Spleen (tissue), 11 donors: ENCODE measurements around the gene CAMK2B. TPM values are rescaled to one million over a fixed set of nuclear protein-coding genes. Genes with fewer than 3 reads are reported as not detected.

Source experiments
- DNase-seq: peaks from one replicate; pipeline ENCODE4 v3.0.0-alpha.2; 2020
- H3K27ac ChIP-seq, 8 donors: fragments of 200-600 bp; sonication (generic) in 7 of 8; 1 replicate in 4 of 8; 2 replicates in 4 of 8; pipeline versions ENCODE4 v1.5.0 to v1.8.0; 2016 to 2021; ENCODE audit warnings: inconsistent platforms in 4 of 8, mild to moderate bottlenecking in 4 of 8, moderate library complexity in 1 of 8
- H3K27me3 ChIP-seq, 7 donors: fragments of 200-600 bp; sonication (generic) in 6 of 7; replicated peaks in 1 of 7; 1 replicate in 4 of 7; 2 replicates in 3 of 7; pipeline versions ENCODE4 v1.5.0 to v1.8.0; 2016 to 2021; ENCODE audit warnings: inconsistent platforms in 3 of 7, mild to moderate bottlenecking in 1 of 7
- H3K36me3 ChIP-seq, 6 donors: fragments of 200-600 bp; sonication (generic) in 5 of 6; 1 replicate in 4 of 6; 2 replicates in 2 of 6; pipeline versions ENCODE4 v1.5.0 to v1.8.0; 2016 to 2021; ENCODE audit warnings: inconsistent platforms in 2 of 6
- H3K4me1 ChIP-seq, 6 donors: fragments of 200-600 bp; sonication (generic) in 5 of 6; 1 replicate in 3 of 6; 2 replicates in 3 of 6; pipeline versions ENCODE4 v1.5.0 to v1.8.0; 2016 to 2021; ENCODE audit warnings: inconsistent platforms in 3 of 6
- H3K4me3 ChIP-seq, 8 donors: fragments of 200-600 bp; sonication (generic) in 7 of 8; 1 replicate in 4 of 8; 2 replicates in 4 of 8; pipeline versions ENCODE4 v1.5.0 to v1.8.0; 2016 to 2021; ENCODE audit warnings: inconsistent platforms in 4 of 8, mild to moderate bottlenecking in 4 of 8, moderate library complexity in 2 of 8
- H3K9me3 ChIP-seq, 8 donors: fragments of 200-600 bp; sonication (generic) in 7 of 8; 1 replicate in 4 of 8; 2 replicates in 4 of 8; pipeline versions ENCODE4 v1.5.0 to v1.8.0; 2016 to 2021; ENCODE audit warnings: inconsistent platforms in 4 of 8
- POLR2A ChIP-seq, 3 donors: fragments of 450-650 bp; IDR thresholded peaks; one replicate each; pipeline ENCODE4 v1.5.1; 2017; ENCODE audit warnings: antibody characterized with exemption in 3 of 3, mild to moderate bottlenecking in 1 of 3
- POLR2AphosphoS5 ChIP-seq, 3 donors: sonication (generic); formaldehyde crosslinking; IDR thresholded peaks; one replicate each; pipeline ENCODE4 v1.5.1; 2017; ENCODE audit warnings: antibody characterized with exemption in 3 of 3
- WGBS, 5 donors: extraction: QIAGEN DNeasy Blood & Tissue Kit in 3 of 5; methylation state at CpG; one replicate each; pipeline versions ENCODE4 v1.1.5 to v1.1.7; 2013 to 2018; 5-methylcytosine and 5-hydroxymethylcytosine counted together
- intact Hi-C: fragments of 100-400 bp; cut with DNase I; formaldehyde crosslinking; loops from one replicate; pipeline ENCODE4 v1.15.0; 2023; ENCODE audit warnings: low total_unique reads
- polyA plus RNA-seq, 3 donors: library from polyadenylated mRNA; stranded (reverse); fragments of 200-250 nt; gene quantifications; one replicate each; pipeline ENCODE4 v1.2.1, GENCODE V29; 2013
- total RNA-seq, 7 donors: library from RNA; depleted of rRNA in 3 of 7; stranded (reverse); fragments of >200 nt in 3 of 7; fragmentation: NEBNext Ultra II Directional in 4 of 7; extraction: Animal tissue kit (Norgen Biotek cat#: 25700) in 4 of 7; gene quantifications; one replicate each; pipeline versions ENCODE4 v1.1.0 to v1.2.1, GENCODE V29; 2016 to 2021
- TF ChIP-seq, protein P1 (sequence below), 11 experiments: fragments of 200-600 bp in 7 of 11; fragments of 450-650 bp in 4 of 11; sonication (generic) in 4 of 11; IDR thresholded peaks in 8 of 11; conservative IDR thresholded peaks in 3 of 11; 1 replicate in 7 of 11; 2 replicates in 4 of 11; pipeline versions ENCODE4 v1.4.0 to v1.8.0; 2016 to 2021; ENCODE audit warnings: antibody characterized with exemption in 11 of 11, inconsistent platforms in 4 of 11, mild to moderate bottlenecking in 1 of 11
- donor health status: healthy with polysubstance abuse.
- donor health status: DM: no; HTN: no; CAD: no; lungs with moderate emphysema.
- donor health status: DM: no; HTN: no; CAD: no.
- donor health status: Bipolar disorder and iron deficiency.
- donor health status: healthy.
- donor health status: DM: no; HTN: no; CAD: no.
- donor health status: DM: yes; HTN: yes; CAD: no.

CAMK2B gene
- total and polyA plus RNA-seq, 10 donors = 0.20 to 2.9 (median 0.61) TPM; not detected in 2

- WGBS, 5 donors = 76 to 90% (median 87%) methylated on average over 9 to 17 of the region's 17 CpGs
- TF ChIP-seq, protein P1, sequence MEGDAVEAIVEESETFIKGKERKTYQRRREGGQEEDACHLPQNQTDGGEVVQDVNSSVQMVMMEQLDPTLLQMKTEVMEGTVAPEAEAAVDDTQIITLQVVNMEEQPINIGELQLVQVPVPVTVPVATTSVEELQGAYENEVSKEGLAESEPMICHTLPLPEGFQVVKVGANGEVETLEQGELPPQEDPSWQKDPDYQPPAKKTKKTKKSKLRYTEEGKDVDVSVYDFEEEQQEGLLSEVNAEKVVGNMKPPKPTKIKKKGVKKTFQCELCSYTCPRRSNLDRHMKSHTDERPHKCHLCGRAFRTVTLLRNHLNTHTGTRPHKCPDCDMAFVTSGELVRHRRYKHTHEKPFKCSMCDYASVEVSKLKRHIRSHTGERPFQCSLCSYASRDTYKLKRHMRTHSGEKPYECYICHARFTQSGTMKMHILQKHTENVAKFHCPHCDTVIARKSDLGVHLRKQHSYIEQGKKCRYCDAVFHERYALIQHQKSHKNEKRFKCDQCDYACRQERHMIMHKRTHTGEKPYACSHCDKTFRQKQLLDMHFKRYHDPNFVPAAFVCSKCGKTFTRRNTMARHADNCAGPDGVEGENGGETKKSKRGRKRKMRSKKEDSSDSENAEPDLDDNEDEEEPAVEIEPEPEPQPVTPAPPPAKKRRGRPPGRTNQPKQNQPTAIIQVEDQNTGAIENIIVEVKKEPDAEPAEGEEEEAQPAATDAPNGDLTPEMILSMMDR (IDR thresholded peaks at IDR 0.05 in 8 of 11, conservative IDR thresholded peaks at IDR 0.05 in 3 of 11) = no peak
- TF ChIP-seq POLR2A (IDR thresholded peaks at IDR 0.05) = no peak
- no peak for TF ChIP-seq POLR2AphosphoS5 (IDR thresholded peaks at IDR 0.05)
- no peaks in the 10 kb centered on the region for H3K4me1 ChIP-seq
- peak; percentile 70 for DNase-seq
- H3K27me3 ChIP-seq = peaks cover 0 to 10% (median 0%) of the 10 kb centered on the region in 7 donors
- no peaks in the 10 kb centered on the region for H3K9me3 ChIP-seq
- no peak overlapping the region for H3K27ac ChIP-seq
- H3K4me3 ChIP-seq = no peak overlapping the region
- no peaks in the 10 kb centered on the region for H3K36me3 ChIP-seq
- intact Hi-C loops = no loop called here
Observed at GRCh38 chr7:44287488-44288380, 37.7 kb downstream of the CAMK2B start.

GRCh38 chr7:44286618-44287487, 38.5 kb downstream of the CAMK2B start:
- Histone ChIP-seq H3K36me3 (no peaks in the 10 kb centered on the region), H3K27ac (no peak overlapping the region), H3K27me3 (peaks cover 0 to 5% (median 0%) of the 10 kb centered on the region in 7 donors), H3K4me1 (no peaks in the 10 kb centered on the region), H3K4me3 (no peak overlapping the region), H3K9me3 (no peaks in the 10 kb centered on the region)
- WGBS, 5 donors = 84 to 89% (median 87%) methylated on average over 20 of the region's 20 CpGs
- intact Hi-C loops = no loop called here
- TF ChIP-seq POLR2AphosphoS5 (IDR thresholded peaks at IDR 0.05) (no peak), POLR2A (IDR thresholded peaks at IDR 0.05) (no peak)
- TF ChIP-seq, protein P1 (IDR thresholded peaks at IDR 0.05 in 8 of 11, conservative IDR thresholded peaks at IDR 0.05 in 3 of 11) = no peak
- DNase-seq = peak; percentile 67

GRCh38 chr7:44286182-44286617, 39.2 kb downstream of the CAMK2B start:
- 79 to 98% (median 92%) methylated on average over 2 to 17 of the region's 17 CpGs for WGBS, 5 donors
- no peaks in the 10 kb centered on the region for H3K4me1 ChIP-seq
- no peak overlapping the region for H3K4me3 ChIP-seq
- peak; percentile 62 for DNase-seq
- no peak overlapping the region for H3K27ac ChIP-seq
- H3K36me3 ChIP-seq = no peaks in the 10 kb centered on the region
- TF ChIP-seq POLR2AphosphoS5 (IDR thresholded peaks at IDR 0.05) = no peak
- no peak for TF ChIP-seq POLR2A (IDR thresholded peaks at IDR 0.05)
- TF ChIP-seq, protein P1 (IDR thresholded peaks at IDR 0.05 in 8 of 11, conservative IDR thresholded peaks at IDR 0.05 in 3 of 11) = no peak
- H3K27me3 ChIP-seq = peaks cover 0 to 4% (median 0%) of the 10 kb centered on the region in 7 donors
- H3K9me3 ChIP-seq = no peaks in the 10 kb centered on the region
- intact Hi-C loops = no loop called here
